GM19238 (cell line): ENCODE measurements around the gene FOXP1.
A peak's percentile ranks its signal among the peaks of the same experiment; 100 is the strongest.

ENCODE experiments used
- DNase-seq: peaks from one replicate; pipeline ENCODE4 v3.0.0; 2011; ENCODE audit warnings: low spot score; ENCODE audit not compliant: insufficient read length

The FOXP1 gene

GRCh38 chr3:71219744-71220638 is 363.5 kb downstream of the FOXP1 start:
- peak; percentile 18 for DNase-seq

- no peak for DNase-seq
Measured at GRCh38 chr3:71218508-71218907, 365.0 kb downstream of the FOXP1 start.

GRCh38 chr3:71217640-71218222 is 365.8 kb downstream of the FOXP1 start:
- DNase-seq: no peak

- no peak for DNase-seq
Measured at GRCh38 chr3:71215351-71215750, 368.2 kb downstream of the FOXP1 start.

GRCh38 chr3:71214797-71215196 is 368.7 kb downstream of the FOXP1 start:
- no peak for DNase-seq

GRCh38 chr3:71214016-71214415 is 369.5 kb downstream of the FOXP1 start:
- DNase-seq: no peak

- no peak for DNase-seq
Measured at GRCh38 chr3:71211083-71211482, 372.4 kb downstream of the FOXP1 start.

GRCh38 chr3:71210257-71211007 is 373.1 kb downstream of the FOXP1 start:
- DNase-seq: no peak

GRCh38 chr3:71208211-71209095 is 375.1 kb downstream of the FOXP1 start:
- no peak for DNase-seq

- no peak for DNase-seq
Measured at GRCh38 chr3:71207632-71208031, 375.9 kb downstream of the FOXP1 start.

- DNase-seq: no peak
Measured at GRCh38 chr3:71206305-71207165, 377.0 kb downstream of the FOXP1 start.

GRCh38 chr3:71203727-71204488 is 379.6 kb downstream of the FOXP1 start:
- no peak for DNase-seq

- no peak for DNase-seq
Measured at GRCh38 chr3:71202848-71203533, 380.5 kb downstream of the FOXP1 start.

- DNase-seq: no peak
Measured at GRCh38 chr3:71201939-71202338, 381.6 kb downstream of the FOXP1 start.

GRCh38 chr3:71197841-71198565 is 385.5 kb downstream of the FOXP1 start:
- DNase-seq: no peak

GRCh38 chr3:71195492-71195891 is 388.0 kb downstream of the FOXP1 start:
- DNase-seq: no peak

GRCh38 chr3:71194785-71195184 is 388.7 kb downstream of the FOXP1 start:
- no peak for DNase-seq

- DNase-seq: no peak
Measured at GRCh38 chr3:71191031-71191482, 392.5 kb downstream of the FOXP1 start.
